ENCODE data around the gene THBS1.

The THBS1 gene

GRCh38 chr15:39625856-39626255 lies 45.0 kb downstream of the THBS1 start:
- H3K36me3 ChIP-seq (ENCODE audit: insufficient read depth, low read length) = no peaks in the 10 kb centered on the region
- peaks cover 5% of the 10 kb centered on the region for H3K9me3 ChIP-seq (ENCODE audit: low read length)
- no peak overlapping the region for H3K4me3 ChIP-seq (ENCODE audit: low read length)
- H3K4me1 ChIP-seq (ENCODE audit: insufficient read depth, low read length) = no peaks in the 10 kb centered on the region
- no peaks in the 10 kb centered on the region for H3K27me3 ChIP-seq (ENCODE audit: insufficient read depth, low read length)
- no peak overlapping the region for H2AFZ ChIP-seq (ENCODE audit: low read depth, low read length)

- Histone ChIP-seq H3K4me3 (ENCODE audit: low read length) (no peak overlapping the region), H3K4me1 (ENCODE audit: insufficient read depth, low read length) (peaks cover 2% of the 10 kb centered on the region), H3K9me3 (ENCODE audit: low read length) (peaks cover 5% of the 10 kb centered on the region), H3K27me3 (ENCODE audit: insufficient read depth, low read length) (no peaks in the 10 kb centered on the region), H2AFZ (ENCODE audit: low read depth, low read length) (no peak overlapping the region), H3K36me3 (ENCODE audit: insufficient read depth, low read length) (no peaks in the 10 kb centered on the region)
Observed at GRCh38 chr15:39627451-39628143, 46.7 kb downstream of the THBS1 start.

- Histone ChIP-seq H3K4me3 (ENCODE audit: low read length) (no peak overlapping the region), H3K4me1 (ENCODE audit: insufficient read depth, low read length) (peaks cover 2% of the 10 kb centered on the region), H3K36me3 (ENCODE audit: insufficient read depth, low read length) (no peaks in the 10 kb centered on the region), H3K9me3 (ENCODE audit: low read length) (peaks cover 5% of the 10 kb centered on the region), H2AFZ (ENCODE audit: low read depth, low read length) (no peak overlapping the region), H3K27me3 (ENCODE audit: insufficient read depth, low read length) (no peaks in the 10 kb centered on the region)
Observed at GRCh38 chr15:39628144-39628508, 47.2 kb downstream of the THBS1 start.

GRCh38 chr15:39628546-39629257 lies 47.8 kb downstream of the THBS1 start:
- Histone ChIP-seq H3K36me3 (ENCODE audit: insufficient read depth, low read length) (no peaks in the 10 kb centered on the region), H2AFZ (ENCODE audit: low read depth, low read length) (no peak overlapping the region), H3K27me3 (ENCODE audit: insufficient read depth, low read length) (no peaks in the 10 kb centered on the region), H3K4me3 (ENCODE audit: low read length) (no peak overlapping the region), H3K9me3 (ENCODE audit: low read length) (peaks cover 5% of the 10 kb centered on the region), H3K4me1 (ENCODE audit: insufficient read depth, low read length) (peaks cover 2% of the 10 kb centered on the region)

GRCh38 chr15:39629371-39629770 lies 48.5 kb downstream of the THBS1 start:
- peaks cover 2% of the 10 kb centered on the region for H3K4me1 ChIP-seq (ENCODE audit: insufficient read depth, low read length)
- no peak overlapping the region for H2AFZ ChIP-seq (ENCODE audit: low read depth, low read length)
- H3K4me3 ChIP-seq (ENCODE audit: low read length) = no peak overlapping the region
- no peaks in the 10 kb centered on the region for H3K27me3 ChIP-seq (ENCODE audit: insufficient read depth, low read length)
- H3K36me3 ChIP-seq (ENCODE audit: insufficient read depth, low read length) = no peaks in the 10 kb centered on the region
- H3K9me3 ChIP-seq (ENCODE audit: low read length) = peaks cover 5% of the 10 kb centered on the region

GRCh38 chr15:39629906-39630305 lies 49.0 kb downstream of the THBS1 start:
- peaks cover 2% of the 10 kb centered on the region for H3K4me1 ChIP-seq (ENCODE audit: insufficient read depth, low read length)
- no peaks in the 10 kb centered on the region for H3K36me3 ChIP-seq (ENCODE audit: insufficient read depth, low read length)
- H3K4me3 ChIP-seq (ENCODE audit: low read length) = no peak overlapping the region
- H2AFZ ChIP-seq (ENCODE audit: low read depth, low read length) = no peak overlapping the region
- peaks cover 5% of the 10 kb centered on the region for H3K9me3 ChIP-seq (ENCODE audit: low read length)
- H3K27me3 ChIP-seq (ENCODE audit: insufficient read depth, low read length) = no peaks in the 10 kb centered on the region

GRCh38 chr15:39631357-39631756 lies 50.5 kb downstream of the THBS1 start:
- Histone ChIP-seq H3K4me1 (ENCODE audit: insufficient read depth, low read length) (peaks cover 2% of the 10 kb centered on the region), H2AFZ (ENCODE audit: low read depth, low read length) (no peak overlapping the region), H3K9me3 (ENCODE audit: low read length) (peaks cover 3% of the 10 kb centered on the region), H3K27me3 (ENCODE audit: insufficient read depth, low read length) (no peaks in the 10 kb centered on the region), H3K36me3 (ENCODE audit: insufficient read depth, low read length) (no peaks in the 10 kb centered on the region), H3K4me3 (ENCODE audit: low read length) (no peak overlapping the region)

- Histone ChIP-seq H3K4me3 (ENCODE audit: low read length) (no peak overlapping the region), H3K9me3 (ENCODE audit: low read length) (no peaks in the 10 kb centered on the region), H3K36me3 (ENCODE audit: insufficient read depth, low read length) (no peaks in the 10 kb centered on the region), H3K4me1 (ENCODE audit: insufficient read depth, low read length) (peaks cover 32% of the 10 kb centered on the region), H2AFZ (ENCODE audit: low read depth, low read length) (no peak overlapping the region), H3K27me3 (ENCODE audit: insufficient read depth, low read length) (no peaks in the 10 kb centered on the region)
Observed at GRCh38 chr15:39638041-39638440, 57.2 kb downstream of the THBS1 start.

GRCh38 chr15:39639037-39639436 lies 58.2 kb downstream of the THBS1 start:
- no peaks in the 10 kb centered on the region for H3K9me3 ChIP-seq (ENCODE audit: low read length)

GRCh38 chr15:39640665-39641064 lies 59.8 kb downstream of the THBS1 start:
- Histone ChIP-seq H3K9me3 (ENCODE audit: low read length) (no peaks in the 10 kb centered on the region), H3K4me1 (ENCODE audit: insufficient read depth, low read length) (peaks cover 33% of the 10 kb centered on the region), H2AFZ (ENCODE audit: low read depth, low read length) (no peak overlapping the region), H3K36me3 (ENCODE audit: insufficient read depth, low read length) (no peaks in the 10 kb centered on the region), H3K27me3 (ENCODE audit: insufficient read depth, low read length) (no peaks in the 10 kb centered on the region), H3K4me3 (ENCODE audit: low read length) (no peak overlapping the region)

More at GRCh38 chr15:39639037-39639436, 58.2 kb downstream of the THBS1 start:
- H3K27me3 ChIP-seq (ENCODE audit: insufficient read depth, low read length) = no peaks in the 10 kb centered on the region
- H3K36me3 ChIP-seq (ENCODE audit: insufficient read depth, low read length) = no peaks in the 10 kb centered on the region
- peaks cover 33% of the 10 kb centered on the region for H3K4me1 ChIP-seq (ENCODE audit: insufficient read depth, low read length)
- H3K4me3 ChIP-seq (ENCODE audit: low read length) = no peak overlapping the region
- H2AFZ ChIP-seq (ENCODE audit: low read depth, low read length) = no peak overlapping the region

- Histone ChIP-seq H3K36me3 (ENCODE audit: insufficient read depth, low read length) (no peaks in the 10 kb centered on the region), H3K27me3 (ENCODE audit: insufficient read depth, low read length) (no peaks in the 10 kb centered on the region), H3K9me3 (ENCODE audit: low read length) (no peaks in the 10 kb centered on the region), H3K4me1 (ENCODE audit: insufficient read depth, low read length) (peaks cover 33% of the 10 kb centered on the region), H3K4me3 (ENCODE audit: low read length) (no peak overlapping the region), H2AFZ (ENCODE audit: low read depth, low read length) (no peak overlapping the region)
Observed at GRCh38 chr15:39641191-39641889, 60.5 kb downstream of the THBS1 start.

GRCh38 chr15:39642011-39642640 lies 61.2 kb downstream of the THBS1 start:
- peaks cover 33% of the 10 kb centered on the region for H3K4me1 ChIP-seq (ENCODE audit: insufficient read depth, low read length)
- no peaks in the 10 kb centered on the region for H3K36me3 ChIP-seq (ENCODE audit: insufficient read depth, low read length)
- H3K9me3 ChIP-seq (ENCODE audit: low read length) = no peaks in the 10 kb centered on the region
- no peaks in the 10 kb centered on the region for H3K27me3 ChIP-seq (ENCODE audit: insufficient read depth, low read length)
- no peak overlapping the region for H2AFZ ChIP-seq (ENCODE audit: low read depth, low read length)
- no peak overlapping the region for H3K4me3 ChIP-seq (ENCODE audit: low read length)

- no peak overlapping the region for H2AFZ ChIP-seq (ENCODE audit: low read depth, low read length)
- H3K4me3 ChIP-seq (ENCODE audit: low read length) = no peak overlapping the region
- no peaks in the 10 kb centered on the region for H3K27me3 ChIP-seq (ENCODE audit: insufficient read depth, low read length)
- H3K36me3 ChIP-seq (ENCODE audit: insufficient read depth, low read length) = no peaks in the 10 kb centered on the region
- H3K9me3 ChIP-seq (ENCODE audit: low read length) = no peaks in the 10 kb centered on the region
- peaks cover 33% of the 10 kb centered on the region for H3K4me1 ChIP-seq (ENCODE audit: insufficient read depth, low read length)
Observed at GRCh38 chr15:39643727-39644126, 62.8 kb downstream of the THBS1 start.
